CD4-positive, alpha-beta T cell (primary cell): ENCODE data around the gene TMEM184C. TPM values are rescaled to one million over a fixed set of nuclear protein-coding genes. Genes with fewer than 3 reads are reported as not detected.

Experiments
- ATAC-seq: fragments of 200-7000 bp; cut with Tn5 transposase; one replicate; pipeline ENCODE4 v1.10.0; 2022; ENCODE audit warnings: mild to moderate bottlenecking; ENCODE audit not compliant: poor library complexity
- CTCF ChIA-PET: fragments of 350-600 bp; sonication (Branson Sonifier 250); formaldehyde crosslinking; loops from one replicate; lab custom pipeline; 2021; ENCODE audit warnings: antibody characterized with exemption, inconsistent platforms; lab: Charles Lee
- POLR2A ChIA-PET: fragments of 350-600 bp; sonication (Branson Sonifier 250); formaldehyde crosslinking; loops from one replicate; lab custom pipeline; 2021; ENCODE audit warnings: antibody characterized with exemption, inconsistent platforms; lab: Charles Lee
- DNase-seq, 14 experiments: peaks; one replicate each; pipeline ENCODE4 v3.0.0-alpha.2; 2013 to 2020; ENCODE audit warnings: mixed read lengths in 2 of 14
- H3K27ac ChIP-seq, 2 donors: one replicate each; pipeline versions ENCODE4 v1.5.1 to v1.7.0; 2013; ENCODE audit warnings: low read length in 2 of 2, low read depth in 1 of 2, mild to moderate bottlenecking in 1 of 2
- H3K27me3 ChIP-seq, 2 experiments: 1 replicate in 1 of 2; 2 replicates in 1 of 2; pipeline versions ENCODE4 v1.6.1 to v1.7.0; 2013; ENCODE audit warnings: low read length in 2 of 2, control low read depth in 1 of 2, mild to moderate bottlenecking in 1 of 2, moderate library complexity in 1 of 2; ENCODE audit not compliant: insufficient read depth in 2 of 2, control insufficient read depth in 1 of 2
- H3K36me3 ChIP-seq: one replicate; pipeline ENCODE4 v1.6.1; 2013; ENCODE audit warnings: low read length, control low read depth; ENCODE audit not compliant: insufficient read depth
- H3K4me1 ChIP-seq: one replicate; pipeline ENCODE4 v1.6.1; 2013; ENCODE audit warnings: low read length, control low read depth; ENCODE audit not compliant: insufficient read depth
- H3K4me3 ChIP-seq: one replicate; pipeline ENCODE4 v1.5.1; 2013; ENCODE audit warnings: mild to moderate bottlenecking, low read length, moderate library complexity
- H3K9me3 ChIP-seq, 2 experiments: 1 replicate in 1 of 2; 2 replicates in 1 of 2; pipeline versions ENCODE4 v1.6.1 to v1.7.0; 2013; ENCODE audit warnings: low read length in 2 of 2, mild to moderate bottlenecking in 2 of 2, control low read depth in 1 of 2, moderate library complexity in 1 of 2; ENCODE audit not compliant: control insufficient read depth in 1 of 2, insufficient read depth in 1 of 2
- H3K27ac Mint-ChIP-seq: one replicate; pipeline ENCODE4 v1.8.0; 2020; ENCODE audit warnings: mixed read lengths
- H3K27me3 Mint-ChIP-seq: one replicate; pipeline ENCODE4 v1.8.0; 2021; ENCODE audit warnings: mixed read lengths
- H3K36me3 Mint-ChIP-seq: one replicate; pipeline ENCODE4 v1.8.0; 2021; ENCODE audit warnings: low read depth, mixed read lengths
- H3K4me1 Mint-ChIP-seq: one replicate; pipeline ENCODE4 v1.8.0; 2021; ENCODE audit warnings: low read depth, mixed read lengths
- H3K4me3 Mint-ChIP-seq: one replicate; pipeline ENCODE4 v1.8.0; 2020; ENCODE audit warnings: mild to moderate bottlenecking, mixed read lengths
- H3K9me3 Mint-ChIP-seq: one replicate; pipeline ENCODE4 v1.8.0; 2020; ENCODE audit warnings: mixed read lengths
- CTCF ChIP-seq: fragments of 200-600 bp; IDR thresholded peaks from one replicate; pipeline ENCODE4 v1.8.0; 2022; ENCODE audit warnings: antibody characterized with exemption, mild to moderate bottlenecking
- intact Hi-C, 2 experiments: fragments of 100-400 bp; cut with DNase I in 1 of 2; cut with micrococcal nuclease in 1 of 2; formaldehyde crosslinking; loops; one replicate each; pipeline versions ENCODE4 v1.15.1 to v1.9.0; 2023 to 2025; cut with DNase I, micrococcal nuclease
- total RNA-seq, 174 experiments: library from RNA in 2 of 174; stranded (reverse) in 2 of 174; gene quantifications; one replicate each; pipeline ENCODE4 v1.2.3 and lab custom pipeline; 2021 to 2026

Gene TMEM184C
- total RNA-seq, 2 experiments from 2014 or later, result 10.0 to 10.1 TPM

DNA sequence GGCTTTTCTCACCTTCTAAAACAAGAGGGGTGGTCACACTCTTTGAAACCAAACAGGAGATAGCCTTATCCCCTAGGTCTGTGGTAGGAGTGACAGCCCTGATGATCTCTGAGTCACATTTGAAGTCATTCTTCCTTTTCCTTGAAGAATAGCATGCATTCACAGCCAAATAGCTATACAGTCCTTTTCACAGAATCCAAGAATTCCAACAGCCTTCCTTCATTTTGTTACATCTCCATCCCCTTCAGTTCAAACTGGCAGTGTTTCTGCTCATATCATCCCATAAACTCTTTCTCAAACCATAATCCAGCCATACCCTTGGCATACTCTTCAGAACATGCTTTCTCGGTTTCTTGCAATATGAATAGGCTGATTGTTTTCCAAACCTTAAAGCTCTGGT is 33.3 kb upstream of the TMEM184C start:
- CTCF ChIA-PET, result no interaction called here
- no peak for TF ChIP-seq CTCF
- H3K4me3 ChIP-seq, result no peak overlapping the region
- ATAC-seq (no peak), DNase-seq (no peak)
- POLR2A ChIA-PET, result no interaction called here
- H3K4me1 ChIP-seq, result no peaks in the 10 kb centered on the region
- H3K36me3 ChIP-seq, result no peaks in the 10 kb centered on the region
- no peaks in the 10 kb centered on the region for H3K4me1 Mint-ChIP-seq
- H3K27me3 ChIP-seq, result peaks cover 0 to 5% of the 10 kb centered on the region in 2 experiments
- H3K27me3 Mint-ChIP-seq, result peaks cover 5% of the 10 kb centered on the region
- H3K9me3 Mint-ChIP-seq, result no peaks in the 10 kb centered on the region
- H3K27ac Mint-ChIP-seq, result no peak overlapping the region
- no peaks in the 10 kb centered on the region for H3K9me3 ChIP-seq
- no peak overlapping the region for H3K4me3 Mint-ChIP-seq
- intact Hi-C loops, result loop anchor here in 1 of 2 experiments (10.0 kb wide), 2 partner anchors 419 to 1239 kb away; no protein-coding TSS in a partner anchor
- H3K27ac ChIP-seq, result no peak overlapping the region
- H3K36me3 Mint-ChIP-seq, result no peaks in the 10 kb centered on the region

GRCh38 chr4:147586032-147586431 is 31.2 kb upstream of the TMEM184C start:
- H3K27ac ChIP-seq, result no peak overlapping the region
- ATAC-seq (no peak), DNase-seq (no peak)
- H3K4me1 Mint-ChIP-seq, result peaks cover 4% of the 10 kb centered on the region
- H3K9me3 ChIP-seq, result no peaks in the 10 kb centered on the region
- H3K36me3 Mint-ChIP-seq, result no peaks in the 10 kb centered on the region
- H3K36me3 ChIP-seq, result no peaks in the 10 kb centered on the region
- H3K4me1 ChIP-seq, result no peaks in the 10 kb centered on the region
- H3K27ac Mint-ChIP-seq, result no peak overlapping the region
- no peaks in the 10 kb centered on the region for H3K9me3 Mint-ChIP-seq
- no peaks in the 10 kb centered on the region for H3K27me3 Mint-ChIP-seq
- ChIA-PET POLR2A (no interaction called here), CTCF (no interaction called here)
- no peak overlapping the region for H3K4me3 ChIP-seq
- no peak for TF ChIP-seq CTCF
- H3K27me3 ChIP-seq, result peaks cover 0 to 5% of the 10 kb centered on the region in 2 experiments
- no peak overlapping the region for H3K4me3 Mint-ChIP-seq
- intact Hi-C loops, result loop anchor here in 1 of 2 experiments (10.0 kb wide), 2 partner anchors 421 to 1241 kb away; no protein-coding TSS in a partner anchor

GRCh38 chr4:147586637-147587036 is 30.6 kb upstream of the TMEM184C start:
- ATAC-seq (no peak), DNase-seq (no peak)
- Histone ChIP-seq H3K4me3 (no peak overlapping the region), H3K4me1 (no peaks in the 10 kb centered on the region), H3K9me3 (no peaks in the 10 kb centered on the region), H3K36me3 (no peaks in the 10 kb centered on the region), H3K27ac (no peak overlapping the region), H3K27me3 (peaks cover 0 to 5% of the 10 kb centered on the region in 2 experiments)
- H3K4me1 Mint-ChIP-seq, result peaks cover 4% of the 10 kb centered on the region
- no peaks in the 10 kb centered on the region for H3K27me3 Mint-ChIP-seq
- H3K36me3 Mint-ChIP-seq, result no peaks in the 10 kb centered on the region
- H3K9me3 Mint-ChIP-seq, result no peaks in the 10 kb centered on the region
- CTCF ChIA-PET, result no interaction called here
- intact Hi-C loops, result loop anchor here in 1 of 2 experiments (10.0 kb wide), 2 partner anchors 422 to 1242 kb away; no protein-coding TSS in a partner anchor
- POLR2A ChIA-PET, result no interaction called here
- no peak overlapping the region for H3K4me3 Mint-ChIP-seq
- TF ChIP-seq CTCF, result no peak
- H3K27ac Mint-ChIP-seq, result no peak overlapping the region
